GM23338 (cell line): ENCODE data around the gene ASS1. TPM values are rescaled to one million over a fixed set of nuclear protein-coding genes. Genes with fewer than 3 reads are reported as not detected.

Experiments
- ATAC-seq: fragments of 200-7000 bp; cut with Tn5 transposase; 3 replicates; pipeline ENCODE4 v1.9.1; 2020
- DNase-seq: peaks from one replicate; pipeline ENCODE4 v3.0.0-alpha.2; 2015; ENCODE audit warnings: low spot score
- H2AFZ ChIP-seq: fragments of 200-600 bp; sonication (generic); 2 replicates; pipeline ENCODE4 v1.8.0; 2016; ENCODE audit warnings: antibody characterized with exemption, mild to moderate bottlenecking, moderate library complexity
- H3F3A ChIP-seq: fragments of 200-600 bp; sonication (generic); replicated peaks from 2 replicates; pipeline ENCODE4 v1.8.0; 2017; ENCODE audit warnings: antibody characterized with exemption, mixed run types, low read depth
- H3K27ac ChIP-seq: fragments of 200-600 bp; sonication (generic); 2 replicates; pipeline ENCODE4 v1.6.1; 2016; ENCODE audit warnings: low read depth
- H3K27me3 ChIP-seq: fragments of 200-600 bp; sonication (generic); 2 replicates; pipeline ENCODE4 v1.8.0; 2016; ENCODE audit warnings: mild to moderate bottlenecking, mixed run types, moderate library complexity; ENCODE audit not compliant: insufficient read depth
- H3K36me3 ChIP-seq: fragments of 200-600 bp; sonication (generic); 2 replicates; pipeline ENCODE4 v1.8.0; 2016; ENCODE audit warnings: mild to moderate bottlenecking; ENCODE audit not compliant: insufficient read depth
- H3K4me1 ChIP-seq: fragments of 200-600 bp; sonication (generic); 2 replicates; pipeline ENCODE4 v1.8.0; 2016; ENCODE audit warnings: mild to moderate bottlenecking, moderate library complexity; ENCODE audit not compliant: insufficient read depth
- H3K4me2 ChIP-seq: fragments of 200-600 bp; sonication (generic); 2 replicates; pipeline ENCODE4 v1.7.1; 2017; ENCODE audit warnings: mixed run types
- H3K4me3 ChIP-seq: fragments of 200-600 bp; sonication (generic); 2 replicates; pipeline ENCODE4 v1.6.1; 2016; ENCODE audit warnings: mixed run types
- H3K79me2 ChIP-seq: fragments of 200-600 bp; sonication (generic); replicated peaks from 2 replicates; pipeline ENCODE4 v1.8.0; 2017; ENCODE audit warnings: mild to moderate bottlenecking; ENCODE audit not compliant: insufficient read depth
- H3K9me2 ChIP-seq: fragments of 200-600 bp; sonication (generic); 2 replicates; pipeline ENCODE4 v1.8.0; 2017; ENCODE audit not compliant: insufficient read depth
- H4K20me1 ChIP-seq: fragments of 200-600 bp; sonication (generic); replicated peaks from 2 replicates; pipeline ENCODE4 v1.8.0; 2017; ENCODE audit warnings: mild to moderate bottlenecking; ENCODE audit not compliant: insufficient read depth
- H3K27ac Mint-ChIP-seq: 2 replicates; pipeline ENCODE4 v1.8.0; 2020; ENCODE audit warnings: inconsistent platforms, mild to moderate bottlenecking, moderate library complexity, mixed read lengths
- H3K27me3 Mint-ChIP-seq: 3 replicates; pipeline ENCODE4 v1.8.0; 2022; ENCODE audit warnings: low read depth, mild to moderate bottlenecking, moderate library complexity, mixed read lengths, inconsistent platforms; ENCODE audit not compliant: insufficient read depth, poor library complexity
- H3K36me3 Mint-ChIP-seq: 3 replicates; pipeline ENCODE4 v1.8.0; 2021; ENCODE audit warnings: low read depth, mild to moderate bottlenecking, inconsistent platforms, moderate library complexity, mixed read lengths
- H3K4me1 Mint-ChIP-seq: 3 replicates; pipeline ENCODE4 v1.8.0; 2020; ENCODE audit warnings: mild to moderate bottlenecking, inconsistent platforms, mixed read lengths
- H3K4me3 Mint-ChIP-seq: 3 replicates; pipeline ENCODE4 v1.8.0; 2021; ENCODE audit warnings: moderate library complexity, mild to moderate bottlenecking, inconsistent platforms, mixed read lengths
- H3K9me3 Mint-ChIP-seq: 3 replicates; pipeline ENCODE4 v1.8.0; 2020; ENCODE audit warnings: moderate library complexity, mild to moderate bottlenecking, inconsistent platforms, mixed read lengths
- JUNB ChIP-seq: IDR thresholded peaks from one replicate; pipeline ENCODE4 v1.6.1; 2016; ENCODE audit warnings: antibody characterized with exemption; ENCODE audit not compliant: unreplicated experiment
- NANOG ChIP-seq: IDR thresholded peaks from 2 replicates; pipeline ENCODE4 v1.6.1; 2016; ENCODE audit warnings: antibody characterized with exemption, borderline replicate concordance
- POLR2AphosphoS5 ChIP-seq: IDR thresholded peaks from 2 replicates; pipeline ENCODE4 v1.6.1; 2016; ENCODE audit warnings: antibody characterized with exemption, low read depth
- STAT1 ChIP-seq: IDR thresholded peaks from one replicate; pipeline ENCODE4 v1.6.1; 2016; ENCODE audit warnings: antibody characterized with exemption; ENCODE audit not compliant: unreplicated experiment
- ZNF114 ChIP-seq: fragments of 250-450 bp; sonication (Bioruptor Pico); IDR thresholded peaks from 2 replicates; pipeline ENCODE4 v1.5.0; 2020; ENCODE audit warnings: mild to moderate bottlenecking, moderate library complexity
- ZNF331 ChIP-seq: fragments of 250-450 bp; sonication (Bioruptor Pico); IDR thresholded peaks from 2 replicates; pipeline ENCODE4 v1.5.0; 2020; ENCODE audit warnings: low read depth, mild to moderate bottlenecking, moderate library complexity
- polyA plus RNA-seq: library from polyadenylated mRNA; unstranded; fragments of >200 nt; fragmentation: Nextera tagmentation; extraction: Ambion mirVana; gene quantifications from 2 replicates; pipeline ENCODE4 v1.2.1, GENCODE V29; 2016
- total RNA-seq: library from RNA; depleted of rRNA; stranded (reverse); fragments of >200 nt; shearing (Covaris generic); gene quantifications from 2 replicates; pipeline ENCODE4 v1.2.3, GENCODE V29; 2014
- TF ChIP-seq, protein P1 (sequence below), 2 experiments: fragments of 200-600 bp in 1 of 2; sonication (generic) in 1 of 2; conservative IDR thresholded peaks; 2 replicates each; pipeline versions ENCODE4 v1.5.1 to v1.6.1; 2016 to 2017; ENCODE audit warnings: antibody characterized with exemption in 2 of 2, low read depth in 2 of 2, mild to moderate bottlenecking in 2 of 2, moderate library complexity in 1 of 2

The ASS1 gene
- total and polyA plus RNA-seq, 2 experiments from 2014 or later: 65.8 to 103 TPM

DNA sequence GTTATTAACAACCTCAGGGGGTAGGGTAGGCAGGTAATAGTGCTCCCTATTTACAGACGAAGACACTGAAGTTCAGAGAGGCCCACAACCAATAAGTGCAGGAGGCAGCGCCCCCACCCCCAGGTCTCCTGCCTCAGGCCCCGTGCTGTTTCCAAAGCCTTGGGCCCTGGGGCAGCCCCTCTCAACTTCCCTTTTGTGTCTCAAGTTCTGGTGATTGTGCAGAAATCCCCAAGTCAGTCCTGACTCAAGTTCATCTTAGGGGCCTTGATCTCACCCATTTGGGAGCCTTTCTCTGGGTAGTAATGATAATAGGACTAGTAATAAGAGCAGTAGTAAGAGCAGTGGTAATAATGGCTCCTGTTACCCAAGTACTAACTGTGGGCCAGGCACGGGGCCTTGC is 35.5 kb upstream of the ASS1 start:
- DNase-seq (no peak), ATAC-seq (no peak)
- Histone ChIP-seq H2AFZ (no peak overlapping the region), H3K4me1 (no peaks in the 10 kb centered on the region), H3K27me3 (no peaks in the 10 kb centered on the region), H3K27ac (no peak overlapping the region), H3K4me2 (no peak overlapping the region), H3K36me3 (no peaks in the 10 kb centered on the region), H3K9me2 (no peaks in the 10 kb centered on the region), H3F3A (no peaks in the 10 kb centered on the region), H3K4me3 (no peak overlapping the region), H4K20me1 (no peaks in the 10 kb centered on the region), H3K79me2 (no peaks in the 10 kb centered on the region)
- Mint-ChIP-seq H3K36me3 (peaks cover 4% of the 10 kb centered on the region; the same call in 2 of the 3 replicates), H3K4me3 (no peak overlapping the region), H3K27ac (no peak overlapping the region), H3K4me1 (0 out of 3 replicates have a peak, but pooled peaks cover 2% of the 10 kb centered on the region), H3K9me3 (no peaks in the 10 kb centered on the region), H3K27me3 (peaks cover 8% of the 10 kb centered on the region)
- TF ChIP-seq NANOG (no peak), ZNF114 (CRISPR knock-in tag) (no peak), STAT1 (no peak), POLR2AphosphoS5 (no peak)
- TF ChIP-seq, protein P1, sequence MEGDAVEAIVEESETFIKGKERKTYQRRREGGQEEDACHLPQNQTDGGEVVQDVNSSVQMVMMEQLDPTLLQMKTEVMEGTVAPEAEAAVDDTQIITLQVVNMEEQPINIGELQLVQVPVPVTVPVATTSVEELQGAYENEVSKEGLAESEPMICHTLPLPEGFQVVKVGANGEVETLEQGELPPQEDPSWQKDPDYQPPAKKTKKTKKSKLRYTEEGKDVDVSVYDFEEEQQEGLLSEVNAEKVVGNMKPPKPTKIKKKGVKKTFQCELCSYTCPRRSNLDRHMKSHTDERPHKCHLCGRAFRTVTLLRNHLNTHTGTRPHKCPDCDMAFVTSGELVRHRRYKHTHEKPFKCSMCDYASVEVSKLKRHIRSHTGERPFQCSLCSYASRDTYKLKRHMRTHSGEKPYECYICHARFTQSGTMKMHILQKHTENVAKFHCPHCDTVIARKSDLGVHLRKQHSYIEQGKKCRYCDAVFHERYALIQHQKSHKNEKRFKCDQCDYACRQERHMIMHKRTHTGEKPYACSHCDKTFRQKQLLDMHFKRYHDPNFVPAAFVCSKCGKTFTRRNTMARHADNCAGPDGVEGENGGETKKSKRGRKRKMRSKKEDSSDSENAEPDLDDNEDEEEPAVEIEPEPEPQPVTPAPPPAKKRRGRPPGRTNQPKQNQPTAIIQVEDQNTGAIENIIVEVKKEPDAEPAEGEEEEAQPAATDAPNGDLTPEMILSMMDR (conservative IDR thresholded peaks at IDR 0.05; ENCODE audit: low read depth in 2 of 2): no peak

DNA sequence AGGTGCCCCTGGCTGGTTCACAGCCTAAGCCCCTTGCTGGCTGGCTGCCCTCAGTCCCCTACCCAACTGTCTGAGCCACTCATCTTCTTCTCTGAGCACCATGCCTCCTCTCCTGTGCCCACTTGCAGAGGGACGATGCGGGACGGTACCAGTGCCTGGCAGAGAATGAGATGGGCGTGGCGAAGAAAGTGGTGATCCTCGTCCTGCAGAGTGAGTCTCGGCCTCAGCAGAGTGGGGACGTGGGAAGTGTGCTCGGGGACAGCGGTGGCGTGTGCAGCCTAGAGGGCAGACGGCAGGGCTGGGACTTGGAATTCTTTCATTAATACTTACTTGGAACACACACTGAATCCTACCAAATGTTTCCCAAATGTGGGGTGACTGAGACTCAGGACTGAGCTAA is 34.3 kb upstream of the ASS1 start:
- H3K4me3 Mint-ChIP-seq: no peak overlapping the region
- DNase-seq (no peak), ATAC-seq (no peak)
- no peaks in the 10 kb centered on the region for H3K9me2 ChIP-seq
- H3F3A ChIP-seq: no peaks in the 10 kb centered on the region
- no peak overlapping the region for H3K4me3 ChIP-seq
- no peak overlapping the region for H3K27ac Mint-ChIP-seq
- H2AFZ ChIP-seq: no peak overlapping the region
- H3K27me3 ChIP-seq: no peaks in the 10 kb centered on the region
- no peaks in the 10 kb centered on the region for H4K20me1 ChIP-seq
- H3K36me3 ChIP-seq: no peaks in the 10 kb centered on the region
- H3K4me1 Mint-ChIP-seq: 0 out of 3 replicates have a peak, but pooled peaks cover 2% of the 10 kb centered on the region
- no peaks in the 10 kb centered on the region for H3K79me2 ChIP-seq
- H3K27ac ChIP-seq: no peak overlapping the region
- peaks cover 4% of the 10 kb centered on the region; the same call in 2 of the 3 replicates for H3K36me3 Mint-ChIP-seq
- TF ChIP-seq ZNF331: no peak
- TF ChIP-seq NANOG: no peak
- TF ChIP-seq, protein P1 (conservative IDR thresholded peaks at IDR 0.05; ENCODE audit: low read depth in 2 of 2): no peak
- H3K27me3 Mint-ChIP-seq: peaks cover 7% of the 10 kb centered on the region
- no peaks in the 10 kb centered on the region for H3K9me3 Mint-ChIP-seq
- H3K4me1 ChIP-seq: no peaks in the 10 kb centered on the region
- no peak overlapping the region for H3K4me2 ChIP-seq

DNA sequence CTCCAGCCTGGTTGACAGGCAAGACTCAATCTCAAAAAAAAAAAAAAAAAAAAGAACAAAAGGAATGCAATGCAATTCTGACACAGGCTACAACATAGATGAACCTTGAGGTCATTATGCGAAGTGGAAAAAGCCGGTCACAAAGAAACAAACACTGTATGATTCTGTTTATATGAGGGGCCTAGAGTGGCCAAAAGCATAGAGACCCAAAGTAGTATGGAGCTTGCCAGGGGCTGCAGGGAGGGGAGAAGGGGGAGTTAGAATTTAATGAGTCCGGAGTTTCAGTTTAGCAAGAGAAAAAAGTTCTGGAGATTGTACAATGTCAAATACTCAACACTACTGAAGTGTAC is 33.2 kb upstream of the ASS1 start:
- H3K9me2 ChIP-seq: no peaks in the 10 kb centered on the region
- no peaks in the 10 kb centered on the region for H3K36me3 ChIP-seq
- H2AFZ ChIP-seq: no peak overlapping the region
- H3F3A ChIP-seq: no peaks in the 10 kb centered on the region
- H3K4me1 Mint-ChIP-seq: 0 out of 3 replicates have a peak, but pooled peaks cover 2% of the 10 kb centered on the region
- TF ChIP-seq JUNB (no peak), POLR2AphosphoS5 (no peak), NANOG (no peak)
- TF ChIP-seq, protein P1 (conservative IDR thresholded peaks at IDR 0.05; ENCODE audit: low read depth in 2 of 2): no peak
- no peak overlapping the region for H3K4me2 ChIP-seq
- no peaks in the 10 kb centered on the region for H4K20me1 ChIP-seq
- no peaks in the 10 kb centered on the region for H3K9me3 Mint-ChIP-seq
- no peak for DNase-seq
- peaks cover 7% of the 10 kb centered on the region for H3K27me3 Mint-ChIP-seq
- H3K36me3 Mint-ChIP-seq: peaks cover 4% of the 10 kb centered on the region; the same call in 2 of the 3 replicates
- H3K79me2 ChIP-seq: no peaks in the 10 kb centered on the region
- no peak overlapping the region for H3K27ac Mint-ChIP-seq
- H3K27ac ChIP-seq: no peak overlapping the region
- H3K4me3 Mint-ChIP-seq: no peak overlapping the region
- no peaks in the 10 kb centered on the region for H3K27me3 ChIP-seq
- ATAC-seq: no peak
- H3K4me3 ChIP-seq: no peak overlapping the region
- H3K4me1 ChIP-seq: no peaks in the 10 kb centered on the region
